T47D (cell line): ENCODE measurements around the gene RRP12.
A peak's percentile ranks its signal among the peaks of the same experiment; 100 is the strongest.
"Not testable (repeated sequence)": the region's sequence is repeated elsewhere in the genome, so short reads cannot be mapped to it uniquely, and the experiment has no call there.

Source experiments
- DNase-seq, 2 experiments: peaks; one replicate each; pipeline versions ENCODE4 v3.0.0 to v3.0.0-alpha.2; 2011 to 2012; ENCODE audit warnings: low read depth in 1 of 2, low spot score in 1 of 2
- JUND ChIP-seq: IDR thresholded peaks from 2 replicates; pipeline ENCODE4 v1.6.1; 2012; ENCODE audit warnings: low read depth
- in situ Hi-C: cut with HindIII; loops from 2 replicates; pipeline ENCODE4 v1.10.0; 2016; ENCODE audit warnings: low sequenced_read_pairs, low pct_unique_long_range_greater_than_20kb

RRP12 gene

DNA sequence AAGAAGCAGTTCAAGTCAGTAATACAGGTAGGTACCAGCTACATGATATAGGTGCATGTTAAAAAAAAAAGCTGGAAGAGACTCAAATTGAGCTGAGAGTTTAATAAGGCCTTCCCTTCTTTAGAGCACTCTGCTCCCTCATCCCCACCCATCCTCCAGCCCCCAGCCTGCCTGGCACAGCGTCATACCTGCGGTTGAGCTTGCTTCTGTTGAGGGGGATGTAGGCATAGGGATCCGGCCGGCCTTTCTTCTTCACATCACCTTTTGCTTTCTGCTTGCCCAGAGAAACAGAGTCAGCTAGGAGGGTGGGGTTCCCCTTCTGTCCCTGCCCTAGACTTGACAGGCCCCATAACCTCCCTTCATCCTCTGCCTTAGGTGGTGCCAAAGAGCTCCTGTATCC is 42.8 kb downstream of the RRP12 start:
- no peak for TF ChIP-seq JUND
- in situ Hi-C loops = no loop called here
- no peak for DNase-seq

- in situ Hi-C loops = no loop called here
- no peak for TF ChIP-seq JUND
Measured at GRCh38 chr10:97356918-97357317, 44.2 kb downstream of the RRP12 start.

DNA sequence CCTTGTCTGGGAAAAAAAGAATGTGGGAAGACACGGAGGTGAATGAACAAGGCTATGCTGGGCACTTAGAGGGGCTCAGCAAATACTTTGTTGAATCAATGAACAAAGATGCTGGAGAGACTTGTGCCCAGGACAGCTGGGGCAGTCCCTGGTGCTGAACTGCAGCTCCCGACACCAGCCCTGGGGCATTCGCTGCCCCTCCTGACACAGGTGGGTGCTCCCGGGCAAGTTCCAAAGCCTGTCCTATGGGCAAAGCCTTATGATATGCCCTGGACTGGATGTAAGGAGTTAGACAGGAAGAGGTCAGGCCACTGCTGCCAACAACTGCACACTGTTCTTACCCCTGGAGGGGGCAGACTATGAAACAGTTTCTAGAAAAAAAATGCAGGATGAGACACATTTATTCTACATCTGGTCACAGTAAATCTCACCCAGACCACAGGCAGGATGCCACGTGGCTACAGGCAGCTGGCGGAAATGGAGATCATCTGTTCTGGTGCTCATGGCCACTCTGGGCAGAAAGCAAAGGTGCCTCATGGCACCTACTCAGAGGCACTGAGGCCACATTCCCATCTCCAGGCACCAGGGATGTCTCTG is 44.7 kb downstream of the RRP12 start:
- in situ Hi-C loops = no loop called here
- no peak for TF ChIP-seq JUND
- DNase-seq = no peak

More at GRCh38 chr10:97356918-97357317, 44.2 kb downstream of the RRP12 start:
- DNase-seq = no peak

DNA sequence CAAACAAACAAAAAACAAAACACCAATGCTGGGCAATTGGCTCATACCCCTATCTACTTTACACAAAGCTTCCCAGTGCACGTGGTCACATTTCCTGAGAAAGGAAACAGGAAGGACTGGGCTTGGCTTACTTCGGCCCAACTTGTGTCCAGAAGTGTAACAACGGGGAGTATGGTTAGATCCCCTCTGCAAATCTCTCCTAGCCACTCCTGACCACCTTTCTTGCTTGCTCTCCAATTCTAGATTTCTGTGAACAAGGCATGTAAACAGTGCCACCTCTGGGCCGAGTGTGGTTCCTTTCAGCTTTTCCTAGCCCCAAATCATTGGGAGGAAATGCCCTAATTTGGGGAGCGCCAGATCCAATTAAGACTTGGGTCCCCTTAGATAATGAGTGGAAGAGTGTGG is 45.6 kb downstream of the RRP12 start:
- in situ Hi-C loops = no loop called here
- peak; percentile 59 to 68 for DNase-seq
- TF ChIP-seq JUND = no peak

DNA sequence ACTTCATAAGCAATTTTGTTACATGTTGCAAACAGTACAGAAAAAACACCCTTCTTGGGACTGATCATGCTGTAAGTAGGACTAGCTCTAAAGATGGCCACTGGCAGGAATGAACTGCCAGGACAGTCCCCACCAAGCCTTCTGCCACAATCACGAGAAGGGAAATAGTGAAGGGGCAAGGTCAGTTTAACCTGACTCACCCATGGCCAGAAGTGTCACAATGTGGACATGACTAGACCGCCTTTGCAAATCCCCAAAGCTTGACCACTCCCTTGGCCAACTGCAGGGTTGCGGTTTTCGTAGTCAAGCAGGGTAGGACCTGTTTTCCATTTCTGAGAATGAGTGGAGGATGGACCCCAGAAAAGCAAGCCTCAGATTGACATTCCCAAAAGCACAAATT is 47.2 kb downstream of the RRP12 start:
- DNase-seq = no peak
- no peak for TF ChIP-seq JUND
- in situ Hi-C loops = no loop called here

DNA sequence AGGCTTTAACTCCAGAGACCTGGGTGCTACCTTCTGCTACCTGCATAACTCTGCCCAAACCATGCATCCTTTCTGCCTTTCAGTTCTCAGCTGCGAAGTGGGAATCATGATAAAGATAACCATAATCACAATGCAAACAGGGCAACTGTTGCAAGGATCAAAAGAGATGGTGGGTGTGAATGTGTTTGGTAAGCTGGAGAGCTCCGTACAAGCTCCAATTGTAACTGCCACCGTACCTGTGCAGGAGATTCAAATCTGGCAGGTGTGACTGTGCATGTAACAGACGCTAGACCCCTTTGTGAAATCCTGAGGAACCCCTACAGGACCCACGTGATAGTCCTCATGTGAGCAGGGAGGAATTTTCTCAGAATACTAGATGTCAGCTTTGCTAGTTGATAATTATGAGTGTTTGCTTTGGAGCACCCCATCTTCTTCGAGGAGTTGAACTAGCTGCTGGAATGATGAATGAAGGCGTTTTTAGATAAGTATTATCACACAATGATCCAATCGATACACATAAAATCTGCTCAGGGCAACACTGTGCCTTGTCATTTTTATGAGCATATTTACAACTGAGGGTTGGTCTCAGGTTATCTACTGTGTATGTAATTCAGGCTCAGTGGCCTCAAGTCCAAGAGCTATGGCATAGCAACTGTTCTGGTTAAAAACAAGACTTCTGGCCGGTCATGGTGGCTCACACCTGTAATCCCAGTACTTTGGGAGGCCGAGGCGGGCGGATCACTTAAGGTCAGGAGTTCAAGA is 51.2 kb downstream of the RRP12 start:
- DNase-seq = no peak
- in situ Hi-C loops = no loop called here
- TF ChIP-seq JUND = no peak

DNA sequence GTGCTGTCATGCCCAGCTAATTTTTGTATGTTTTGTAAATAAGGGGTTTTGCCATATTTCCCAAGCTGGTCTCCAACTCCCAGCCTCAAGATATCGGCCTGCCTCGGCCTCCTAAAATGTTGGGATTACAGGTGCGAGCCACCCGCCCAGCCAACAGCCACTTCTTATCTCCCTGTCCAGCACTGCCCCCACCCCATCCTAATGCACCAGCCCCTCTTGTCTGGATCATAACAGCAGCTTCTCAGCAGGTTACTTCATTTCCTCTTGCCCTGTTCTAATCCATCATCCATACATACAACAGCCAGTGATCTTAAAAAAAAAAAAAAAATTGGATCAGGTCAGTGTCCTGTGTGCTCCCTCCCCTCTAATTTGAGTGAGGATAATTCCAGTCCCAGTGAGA is 53.8 kb downstream of the RRP12 start:
- DNase-seq = no peak
- in situ Hi-C loops = no loop called here
- TF ChIP-seq JUND = no peak

- in situ Hi-C loops, DNase-seq: not testable (repeated sequence)
Measured at GRCh38 chr10:97343664-97344063, 57.5 kb downstream of the RRP12 start.

GRCh38 chr10:97341416-97341815 is 59.7 kb downstream of the RRP12 start:
- no peak for DNase-seq
- TF ChIP-seq JUND = no peak
- in situ Hi-C loops = no loop called here

GRCh38 chr10:97338041-97338440 is 63.1 kb downstream of the RRP12 start:
- no peak for DNase-seq
- in situ Hi-C loops = no loop called here
- TF ChIP-seq JUND = no peak

GRCh38 chr10:97336942-97337831 is 64.0 kb downstream of the RRP12 start:
- no peak for TF ChIP-seq JUND
- DNase-seq = peak; percentile 62 to 91
- in situ Hi-C loops = no loop called here

- TF ChIP-seq JUND = no peak
- DNase-seq = no peak
- in situ Hi-C loops = no loop called here
Measured at GRCh38 chr10:97336446-97336845, 64.7 kb downstream of the RRP12 start.

GRCh38 chr10:97336006-97336405 is 65.1 kb downstream of the RRP12 start:
- in situ Hi-C loops = no loop called here
- DNase-seq = no peak
- TF ChIP-seq JUND = no peak
